Tibial nerve (tissue), 4 donors: ENCODE data around the gene MLANA.

ENCODE experiments used
- CTCF ChIP-seq, 5 experiments: fragments of 200-600 bp in 3 of 5; fragments of 450-650 bp in 2 of 5; sonication (generic) in 3 of 5; IDR thresholded peaks; one replicate each; pipeline ENCODE4 v1.5.1; 2016 to 2019; ENCODE audit warnings: antibody characterized with exemption in 5 of 5, mild to moderate bottlenecking in 3 of 5, moderate library complexity in 2 of 5
- EP300 ChIP-seq, 2 donors: sonication (generic); formaldehyde crosslinking; IDR thresholded peaks; one replicate each; pipeline ENCODE4 v1.6.1; 2017; ENCODE audit warnings: antibody characterized with exemption in 2 of 2, mild to moderate bottlenecking in 1 of 2
- POLR2A ChIP-seq, 2 donors: fragments of 450-650 bp; IDR thresholded peaks; one replicate each; pipeline ENCODE4 v1.6.1; 2017; ENCODE audit warnings: antibody characterized with exemption in 2 of 2, mild to moderate bottlenecking in 2 of 2, moderate library complexity in 2 of 2

- TF ChIP-seq POLR2A (IDR thresholded peaks at IDR 0.05) (no peak), CTCF (IDR thresholded peaks at IDR 0.05) (no peak), EP300 (IDR thresholded peaks at IDR 0.05) (no peak)
Measured at GRCh38 chr9:5871785-5872184, 18.9 kb upstream of the MLANA start.
